GM19238 (cell line): ENCODE measurements around the gene FAF1.
"Not testable (repeated sequence)": the region's sequence is repeated elsewhere in the genome, so short reads cannot be mapped to it uniquely, and the experiment has no call there.

Experiments used
- DNase-seq: peaks from one replicate; pipeline ENCODE4 v3.0.0; 2011; ENCODE audit warnings: low spot score; ENCODE audit not compliant: insufficient read length

Gene FAF1

DNA sequence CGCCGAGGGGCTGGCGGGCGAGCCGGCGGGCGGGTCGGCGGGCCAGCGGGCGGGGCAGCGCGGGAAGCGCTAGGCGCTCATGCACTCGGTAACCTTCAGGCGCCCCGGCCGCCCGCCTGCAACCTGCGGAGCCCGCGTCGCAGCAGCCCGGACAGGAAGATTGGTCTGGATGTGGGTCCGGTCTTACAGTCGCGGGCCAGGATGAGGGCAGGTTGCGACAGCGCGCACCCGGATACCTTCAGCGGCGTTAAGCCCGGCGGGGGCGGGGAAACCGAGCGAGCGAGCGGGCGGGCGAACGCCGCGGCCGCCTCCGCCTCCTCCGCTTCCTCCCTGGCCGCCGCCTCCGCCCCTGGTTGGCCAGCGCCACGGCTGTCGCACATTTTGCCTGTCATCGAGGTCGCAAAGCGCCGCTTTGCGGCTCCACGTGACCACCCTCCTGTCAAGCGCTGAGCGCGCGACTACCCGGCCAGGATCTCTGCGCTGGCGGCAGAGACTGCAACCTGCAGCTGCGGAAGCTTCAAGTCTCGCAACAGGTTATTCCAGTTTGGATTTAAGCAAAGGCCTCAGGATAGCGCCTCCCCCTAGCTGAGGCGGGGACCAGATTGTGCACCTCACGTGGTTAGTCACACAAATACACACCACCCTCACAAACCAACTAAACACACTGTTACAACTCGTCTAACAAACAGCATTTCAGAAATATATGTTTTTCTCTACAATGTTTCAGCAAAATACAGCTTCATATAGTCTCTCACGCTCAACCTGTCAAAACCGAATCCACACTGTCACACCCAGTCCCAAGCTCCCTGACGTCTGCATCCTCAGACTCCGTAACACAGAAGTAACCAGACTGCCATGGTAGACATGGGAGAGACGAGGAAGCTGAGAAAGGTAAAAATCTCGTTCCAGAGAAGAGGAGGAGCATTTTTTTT, at the start of gene FAF1:
Gene FAF1 (minus strand): TSS at position 355 of the 932 bp plus-strand sequence. CDS start 456 bp downstream, outside the sequence.
- peak; percentile 94 for DNase-seq

DNA sequence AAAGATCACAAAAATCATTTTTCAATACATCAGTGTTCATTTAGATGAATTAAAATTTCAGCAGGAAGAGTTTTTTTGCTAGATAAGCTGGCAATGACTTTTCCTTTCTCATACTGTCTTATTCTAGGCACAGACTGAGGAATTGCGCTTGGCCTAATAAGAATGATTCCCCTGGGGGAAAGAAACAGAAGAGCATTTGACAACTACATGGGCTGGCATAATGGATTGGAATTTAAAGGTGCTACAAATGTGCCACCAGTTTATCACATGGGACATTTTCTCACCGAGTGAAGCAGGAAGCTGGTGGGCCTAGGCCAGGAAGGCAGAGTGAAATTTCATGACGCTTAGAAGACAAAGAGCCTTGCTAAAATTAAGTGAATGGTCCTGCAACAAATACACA, 49.3 kb upstream of the FAF1 start:
- no peak for DNase-seq

DNA sequence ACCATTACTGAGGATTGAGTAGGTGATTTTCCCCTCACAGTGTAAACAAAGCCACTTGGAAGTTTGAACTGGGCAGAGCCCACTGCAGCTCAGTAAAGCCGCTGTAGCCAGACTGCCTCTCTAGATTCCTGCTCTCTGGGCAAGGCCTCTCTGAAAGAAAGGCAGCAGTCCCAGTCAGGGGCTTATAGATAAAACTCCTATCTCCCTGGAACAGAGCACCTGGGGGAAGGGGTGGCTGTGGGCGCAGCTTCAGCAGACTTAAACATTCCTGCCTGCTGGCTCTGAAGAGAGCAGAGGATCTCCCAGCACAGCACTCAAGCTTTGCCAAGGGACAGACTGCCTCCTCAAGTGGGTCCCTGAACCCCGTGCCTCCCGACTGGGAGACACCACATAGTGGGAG, 45.5 kb upstream of the FAF1 start:
- not testable (repeated sequence) for DNase-seq

DNA sequence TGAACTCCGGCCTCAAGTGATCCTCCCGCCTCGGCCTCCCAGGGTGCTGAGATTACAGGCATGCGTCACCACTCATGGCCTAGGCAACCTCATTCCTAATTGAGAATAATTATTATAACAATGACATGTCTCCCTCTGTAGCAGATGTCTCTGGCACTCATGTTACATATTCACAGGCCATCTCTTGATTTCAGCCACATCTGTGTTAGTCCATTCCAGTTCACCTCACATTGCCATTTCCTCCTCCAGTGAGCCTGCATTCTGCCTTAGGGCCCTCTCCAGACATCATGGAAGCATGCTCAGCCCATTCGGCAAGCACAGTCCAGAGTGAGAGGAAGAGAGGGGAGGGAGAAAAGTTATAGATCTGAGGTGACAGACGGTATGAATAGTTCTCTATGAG, 42.4 kb upstream of the FAF1 start:
- DNase-seq, result no peak

DNA sequence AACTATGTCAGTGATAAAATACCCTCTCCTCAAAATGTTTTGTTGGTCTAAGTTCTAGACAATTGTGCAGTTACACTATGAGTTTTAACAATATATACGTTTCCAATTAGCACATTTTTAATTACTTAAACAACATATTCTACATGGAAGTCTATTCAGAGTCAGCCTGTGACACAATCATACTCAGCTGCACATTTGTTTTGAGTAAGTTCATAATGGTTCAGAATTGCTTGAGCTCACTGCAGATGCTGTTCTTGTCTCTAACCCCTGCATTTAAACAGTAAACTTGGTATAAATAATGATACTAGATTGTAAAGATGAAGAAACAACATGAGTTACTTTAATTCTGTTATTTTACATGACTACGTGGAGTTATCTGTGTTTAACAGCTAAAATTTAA, 40.6 kb upstream of the FAF1 start:
- DNase-seq, result no peak

DNA sequence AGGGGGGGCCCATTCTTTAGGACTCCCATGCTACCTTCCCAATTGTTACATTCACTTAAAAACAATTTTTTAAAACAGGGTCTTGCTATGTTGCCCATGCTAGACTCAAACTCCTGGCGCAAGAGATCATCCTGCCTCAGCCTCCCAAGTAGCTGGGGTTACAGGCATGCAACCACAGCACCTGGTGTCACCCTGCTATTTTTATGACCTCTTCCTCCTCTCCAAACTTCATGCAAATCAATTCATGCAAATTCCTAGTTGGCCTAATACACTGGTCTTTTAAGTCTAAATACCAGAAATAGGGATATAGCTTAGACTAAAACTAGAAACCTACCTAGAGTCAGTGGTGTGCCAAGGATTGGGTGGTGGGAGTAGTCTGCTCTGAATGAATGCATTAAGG, 40.1 kb upstream of the FAF1 start:
- DNase-seq, result peak; percentile 30

DNA sequence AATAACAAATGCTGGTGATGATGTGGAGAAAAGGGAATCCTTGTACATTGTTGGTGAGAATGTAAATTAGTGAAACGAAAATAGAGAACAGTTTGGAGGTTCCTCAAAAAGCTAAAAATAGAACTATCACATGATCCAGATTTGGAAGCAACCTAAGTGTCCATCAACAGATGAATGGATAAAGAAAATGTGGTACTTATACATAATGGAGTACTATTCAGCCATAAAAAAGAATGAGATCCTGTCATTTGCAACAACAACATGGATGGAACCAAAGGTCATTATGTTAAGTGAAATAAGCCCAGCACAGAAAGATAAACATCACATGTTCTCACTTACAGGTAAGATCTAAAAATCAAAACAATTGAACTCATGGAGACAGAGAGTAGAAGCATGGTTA, 39.3 kb upstream of the FAF1 start:
- DNase-seq, result not testable (repeated sequence)

DNA sequence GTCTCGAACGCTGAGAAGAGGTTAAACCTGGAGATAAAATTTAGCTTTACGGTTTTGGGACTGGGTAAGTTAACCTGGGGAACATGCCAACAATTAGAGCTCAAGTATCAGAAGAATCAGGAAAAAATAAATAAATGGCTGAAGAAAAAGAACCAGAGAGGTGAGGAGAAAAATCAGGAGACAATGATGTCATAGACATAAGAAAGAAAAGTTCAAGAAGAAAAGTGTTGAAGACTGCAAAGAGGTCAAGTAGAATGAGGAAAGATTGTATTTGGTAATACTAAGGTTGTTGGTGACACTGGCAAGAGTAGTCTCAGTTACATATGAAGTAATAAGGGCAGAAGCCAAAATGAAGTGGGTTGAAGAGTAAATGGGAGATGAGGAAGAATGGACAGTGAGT, 36.0 kb upstream of the FAF1 start:
- no peak for DNase-seq

DNA sequence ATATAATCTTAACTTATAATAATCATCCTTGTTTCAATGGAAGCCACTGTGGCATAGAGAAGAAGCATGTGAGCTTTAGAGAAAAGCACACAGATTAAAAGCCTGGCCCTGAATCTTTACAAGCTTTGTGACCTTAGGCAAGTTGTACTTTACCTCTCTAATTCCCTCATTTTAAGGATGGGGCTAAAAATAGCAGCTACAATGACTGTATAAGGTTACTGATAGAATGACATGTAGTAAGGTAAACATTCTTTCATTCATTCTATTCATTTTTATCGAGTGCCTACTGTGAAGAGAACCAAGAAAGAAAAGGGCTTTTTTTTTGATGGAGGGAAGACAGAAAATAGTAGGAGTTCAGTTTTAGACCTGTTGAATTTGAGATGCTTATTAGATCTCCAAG, 35.6 kb upstream of the FAF1 start:
- no peak for DNase-seq

DNA sequence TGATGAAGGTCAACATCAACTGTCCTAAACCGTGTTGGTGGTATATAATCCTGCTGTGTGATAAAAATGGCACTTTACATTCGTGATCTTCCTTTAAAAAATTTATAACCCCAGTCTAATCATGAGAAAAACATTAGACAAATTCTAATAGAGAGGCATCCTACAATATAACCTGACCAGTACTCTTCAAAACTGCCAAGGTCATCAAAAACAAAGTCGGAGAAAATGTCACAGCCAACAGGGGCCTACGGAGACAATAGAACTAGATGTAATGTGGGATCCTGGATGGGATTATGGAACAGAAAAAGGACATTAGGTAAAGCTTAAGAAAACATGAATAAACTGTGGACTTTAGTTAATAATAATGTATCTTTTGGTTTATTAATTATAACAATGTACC, 34.9 kb upstream of the FAF1 start:
- DNase-seq, result no peak

DNA sequence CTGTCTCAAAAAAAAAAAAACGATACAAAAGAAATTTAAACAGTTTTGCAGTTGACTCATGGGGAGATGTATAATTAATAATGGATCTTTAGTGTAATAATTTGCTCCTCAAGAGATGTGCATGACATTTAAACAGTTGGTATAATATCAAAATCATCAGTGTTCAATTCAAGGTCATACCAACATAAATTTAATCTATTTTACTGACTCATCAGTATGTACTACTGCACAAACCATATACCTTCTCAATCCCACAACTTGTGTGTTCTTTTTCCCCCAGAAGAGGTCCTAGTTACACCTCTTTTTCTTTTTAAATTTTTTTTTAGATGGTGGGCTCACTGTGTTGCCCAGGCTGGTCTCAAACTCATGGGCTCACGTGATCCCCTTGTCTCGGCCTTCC, 33.6 kb upstream of the FAF1 start:
- DNase-seq, result no peak

DNA sequence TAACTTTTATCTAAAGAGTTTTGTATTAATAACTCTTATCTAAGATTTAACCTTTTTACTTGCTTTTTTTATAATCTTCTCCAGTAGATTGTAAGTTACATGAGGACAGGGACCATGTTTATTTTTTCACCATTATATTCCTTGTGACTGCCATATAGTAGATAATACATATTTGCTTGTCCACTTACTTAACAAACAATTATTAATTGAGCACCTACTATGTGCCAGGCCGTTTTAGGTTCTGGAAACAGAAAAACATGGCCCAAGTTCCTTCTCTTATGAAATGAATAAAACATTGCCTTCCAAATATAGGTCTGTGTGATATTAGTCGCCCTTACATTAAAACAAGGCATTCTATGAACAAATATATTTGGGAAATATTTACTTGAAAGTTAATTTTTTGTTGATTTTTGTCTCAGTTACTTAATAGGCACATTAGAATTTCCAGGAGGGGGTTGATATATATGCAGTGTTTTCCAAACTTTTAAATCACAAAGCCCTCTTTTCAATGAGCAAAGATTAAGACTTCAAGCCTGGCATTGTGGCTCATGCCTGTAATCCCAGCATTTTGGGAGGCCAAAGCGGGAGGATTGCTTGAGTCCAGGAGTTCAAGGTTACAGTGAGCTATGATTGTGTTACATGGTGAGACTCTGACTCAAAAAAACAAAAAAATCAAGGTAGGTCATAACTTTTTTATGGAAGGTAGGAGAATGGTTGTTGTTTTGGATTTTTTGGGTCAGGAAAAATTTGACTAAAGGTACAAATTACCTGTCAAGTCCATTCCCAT, 32.7 kb upstream of the FAF1 start:
- no peak for DNase-seq

DNA sequence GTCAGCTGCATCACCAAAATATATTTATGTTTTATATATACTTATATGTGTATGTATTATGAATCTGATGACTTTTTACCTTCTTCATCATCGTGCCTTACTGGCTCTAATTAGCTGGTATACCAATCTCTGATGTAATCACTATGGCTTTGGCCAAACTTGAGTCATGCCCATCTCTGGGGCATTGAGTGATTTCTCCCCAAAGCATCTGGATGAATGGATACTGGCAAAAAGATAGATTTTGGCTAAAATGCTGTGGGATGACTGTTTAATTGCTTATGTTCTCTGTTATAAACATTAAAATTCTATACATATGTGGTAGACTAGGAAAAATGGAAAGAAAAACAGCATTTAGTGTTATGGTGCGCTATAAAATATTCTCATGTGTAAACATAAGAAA, 29.6 kb upstream of the FAF1 start:
- no peak for DNase-seq

DNA sequence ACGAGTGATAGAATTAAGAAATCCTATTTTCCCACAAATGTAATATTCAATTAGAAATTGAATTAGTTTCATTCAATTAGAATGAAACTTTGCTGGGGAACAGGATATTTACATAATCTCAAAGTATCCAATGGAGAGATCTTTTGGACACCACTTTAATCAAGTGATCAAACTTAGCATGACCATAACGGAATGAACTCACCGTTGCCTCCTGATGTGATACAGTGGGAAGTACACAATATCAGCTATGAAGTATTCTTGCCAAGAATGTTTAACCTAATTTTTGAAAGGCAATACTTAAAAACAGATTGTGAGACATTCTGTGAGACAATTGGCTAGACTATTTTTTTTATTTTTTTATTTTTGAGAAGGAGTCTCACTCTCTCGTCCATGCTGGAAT, 26.6 kb upstream of the FAF1 start:
- DNase-seq, result no peak

DNA sequence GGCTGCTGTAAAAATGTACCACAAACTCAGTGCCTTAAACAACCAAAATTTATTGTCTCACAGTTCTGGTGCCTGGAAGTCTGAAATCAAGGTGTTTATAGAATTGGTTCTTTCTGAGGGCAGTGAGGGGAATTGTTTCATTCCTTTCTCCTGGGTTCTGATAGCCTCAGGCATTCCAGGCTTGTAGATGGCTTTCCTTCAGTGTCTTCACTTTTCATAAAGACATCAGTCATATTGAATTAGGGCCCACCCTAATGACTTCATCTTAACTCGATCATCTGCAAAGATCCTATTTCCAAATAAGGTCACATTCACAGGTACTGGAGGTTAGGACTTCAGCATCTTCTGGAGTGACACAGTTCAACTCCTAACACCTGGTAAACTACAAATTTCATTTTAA, 25.0 kb upstream of the FAF1 start:
- DNase-seq, result no peak

DNA sequence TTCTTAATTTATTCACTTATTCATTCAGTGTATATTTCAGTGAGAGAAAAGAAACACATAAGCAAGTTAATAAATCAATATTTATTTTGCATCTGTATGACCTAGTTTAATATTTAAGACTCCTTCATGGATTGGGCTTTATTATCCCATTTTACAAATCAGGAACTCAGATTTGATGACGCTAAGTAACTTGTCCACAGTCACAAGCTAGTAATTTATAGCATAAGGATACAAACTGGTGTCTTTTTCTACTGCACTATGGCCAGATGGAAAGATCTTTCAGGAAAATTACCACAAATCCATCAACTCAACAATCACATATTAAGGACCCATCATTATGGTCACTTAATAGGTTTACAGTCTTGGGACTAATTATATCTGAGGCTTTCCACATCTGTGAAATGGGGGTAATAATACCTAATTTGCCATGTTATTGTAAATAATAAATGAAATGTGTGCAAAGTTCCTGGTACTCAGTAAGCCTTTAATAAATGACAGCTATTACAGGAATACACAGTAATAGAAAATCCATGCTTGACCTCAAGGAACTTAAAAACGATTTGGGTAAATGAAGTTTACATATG, 23.2 kb upstream of the FAF1 start:
- no peak for DNase-seq

DNA sequence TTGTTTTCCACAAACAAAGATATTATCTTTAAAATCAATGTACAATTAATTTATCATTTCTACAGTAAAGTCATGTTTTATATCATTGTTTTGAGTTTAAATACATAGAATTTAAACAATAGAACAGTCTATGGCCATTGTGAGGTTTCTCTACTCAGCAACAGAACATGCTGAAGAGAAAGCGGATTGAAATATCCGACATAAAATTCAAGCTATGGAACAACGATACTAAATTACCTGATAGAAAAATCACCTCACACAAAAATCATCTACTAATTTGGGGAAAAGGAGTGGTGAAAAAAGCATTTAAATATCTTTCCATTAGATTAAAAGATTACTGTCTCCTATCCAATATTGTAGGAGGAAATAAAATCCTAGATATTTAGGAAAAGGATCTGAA, 22.5 kb upstream of the FAF1 start:
- no peak for DNase-seq

DNA sequence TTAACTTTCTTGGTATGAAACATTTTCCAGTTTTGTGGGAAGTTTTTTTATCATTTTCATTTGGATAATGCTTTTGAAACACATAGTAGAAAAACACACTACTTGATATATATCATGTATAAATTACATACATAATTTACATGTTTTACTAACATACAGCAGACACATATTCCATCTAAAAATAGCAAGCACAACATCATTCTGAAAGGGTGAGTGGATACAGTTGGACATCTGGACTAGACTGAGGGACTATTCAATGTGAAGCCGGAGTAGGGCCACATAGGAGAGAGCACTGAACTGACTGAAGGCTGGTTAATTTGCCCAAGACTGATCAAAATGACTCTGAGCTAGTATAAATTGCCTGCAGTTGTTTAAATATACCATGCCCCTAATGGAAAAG, 21.7 kb upstream of the FAF1 start:
- no peak for DNase-seq

DNA sequence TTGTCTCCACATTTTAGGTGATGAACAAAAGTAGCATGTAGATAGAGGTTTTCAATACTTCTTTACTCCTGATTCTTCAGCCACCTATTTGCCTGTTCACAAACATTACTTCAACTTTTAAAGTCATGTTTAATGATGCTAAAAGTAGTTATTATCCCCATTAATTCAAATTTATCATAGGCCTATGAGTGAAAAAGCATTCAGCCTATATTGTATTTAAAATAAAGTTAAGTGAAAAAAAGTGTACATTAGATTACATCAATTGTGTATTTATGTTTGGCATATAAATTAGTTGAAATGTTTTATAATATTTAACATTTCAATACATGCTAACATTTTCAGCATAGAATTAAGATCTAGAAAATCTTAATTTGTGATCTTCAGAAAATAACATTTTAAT, 20.4 kb upstream of the FAF1 start:
- no peak for DNase-seq

DNA sequence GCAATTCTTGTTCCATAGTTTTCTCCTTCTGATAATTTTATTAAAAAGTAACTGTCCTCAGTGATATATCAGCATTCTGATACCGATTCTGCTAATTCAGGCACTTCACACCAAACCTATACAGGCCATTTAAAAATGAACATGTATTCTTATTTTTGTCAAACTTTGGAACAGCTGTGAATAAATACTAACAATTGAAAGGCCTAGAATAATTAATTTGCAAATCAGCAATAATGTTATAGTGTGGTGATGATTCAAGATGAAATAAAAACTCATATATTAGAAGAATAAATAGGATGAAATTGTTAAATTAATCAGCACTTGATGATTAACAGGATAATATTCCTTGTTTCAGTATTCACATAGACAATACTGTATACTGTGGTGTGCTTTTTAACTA, 19.9 kb upstream of the FAF1 start:
- no peak for DNase-seq

DNA sequence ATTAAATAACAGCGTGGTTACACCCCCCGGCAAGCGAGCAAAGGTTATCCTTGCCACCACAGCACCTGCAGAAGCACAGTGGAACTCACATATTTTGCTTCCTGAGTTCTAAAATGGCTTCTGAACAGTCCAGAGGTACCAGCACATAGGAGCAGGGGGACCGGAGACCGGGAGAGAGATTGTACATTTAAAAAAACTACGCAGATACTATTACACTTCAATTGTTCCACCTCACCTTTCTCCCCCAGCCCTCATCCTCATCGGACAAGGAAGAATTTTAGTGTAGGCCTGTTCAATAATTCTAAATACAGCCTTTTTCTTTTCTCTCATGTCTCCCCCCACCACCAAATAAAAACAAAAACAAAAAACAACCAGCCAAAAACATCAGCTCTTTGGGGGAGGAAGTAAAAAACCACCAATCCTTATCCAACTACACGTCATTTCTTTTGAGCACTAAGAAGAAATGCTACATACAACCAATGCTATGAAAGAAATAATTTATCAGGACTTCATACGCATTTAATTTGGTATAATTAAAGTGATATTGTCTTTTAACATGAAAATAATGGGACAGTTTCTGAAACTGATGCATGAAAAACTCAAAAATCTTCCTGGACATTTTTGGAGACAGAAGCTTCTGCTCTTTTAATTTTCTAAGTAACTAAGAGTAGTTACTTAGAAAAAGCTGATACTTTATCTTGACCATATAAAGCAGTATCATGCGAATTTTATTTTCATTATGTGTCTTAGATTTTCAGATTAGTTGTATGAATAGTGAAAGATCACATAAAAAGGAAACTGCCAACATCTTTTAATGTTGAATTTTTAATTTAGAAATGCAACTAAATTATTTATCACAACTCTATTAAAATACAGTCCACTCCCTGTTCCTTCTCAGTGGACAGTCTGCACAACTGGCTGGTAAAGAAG, 19.1 kb upstream of the FAF1 start:
- DNase-seq, result no peak
